Duodenal mucosa (tissue), 2 donors: ENCODE measurements around the gene PRAMEF14.
"Not testable (repeated sequence)": the region's sequence is repeated elsewhere in the genome, so short reads cannot be mapped to it uniquely, and the experiment has no call there.

ENCODE experiments used
- H3K27ac ChIP-seq: one replicate; pipeline ENCODE4 v1.7.0; 2013; ENCODE audit warnings: low read depth, low read length
- H3K27me3 ChIP-seq, 2 donors: one replicate each; pipeline ENCODE4 v1.7.0; 2013; ENCODE audit warnings: low read length in 2 of 2, control low read depth in 1 of 2; ENCODE audit not compliant: insufficient read depth in 2 of 2, control insufficient read depth in 1 of 2
- H3K36me3 ChIP-seq, 2 donors: one replicate each; pipeline ENCODE4 v1.7.0; 2013; ENCODE audit warnings: low read length in 2 of 2, control low read depth in 1 of 2; ENCODE audit not compliant: insufficient read depth in 2 of 2, control insufficient read depth in 1 of 2
- H3K4me1 ChIP-seq, 2 donors: one replicate each; pipeline ENCODE4 v1.7.0; 2013; ENCODE audit warnings: low read length in 2 of 2, control low read depth in 1 of 2; ENCODE audit not compliant: insufficient read depth in 2 of 2, control insufficient read depth in 1 of 2
- H3K4me3 ChIP-seq, 2 donors: one replicate each; pipeline ENCODE4 v1.7.0; 2013; ENCODE audit warnings: low read length in 2 of 2, low read depth in 1 of 2
- H3K9ac ChIP-seq, 2 donors: one replicate each; pipeline ENCODE4 v1.7.0; 2013; ENCODE audit warnings: low read length in 2 of 2, low read depth in 1 of 2
- H3K9me3 ChIP-seq, 2 donors: one replicate each; pipeline ENCODE4 v1.7.0; 2013; ENCODE audit warnings: low read length in 2 of 2, control low read depth in 1 of 2; ENCODE audit not compliant: control insufficient read depth in 1 of 2

PRAMEF14 gene

GRCh38 chr1:13347034-13347433 lies at the start of gene PRAMEF14:
Gene PRAMEF14 (minus strand): TSS chr1:13347134. CDS start chr1:13345314, 1,820 bp downstream.
- not testable (repeated sequence) for H3K36me3 ChIP-seq, H3K9ac ChIP-seq, H3K27ac ChIP-seq, H3K4me1 ChIP-seq, H3K27me3 ChIP-seq, H3K4me3 ChIP-seq, H3K9me3 ChIP-seq

- H3K9me3 ChIP-seq, H3K27me3 ChIP-seq, H3K4me3 ChIP-seq, H3K9ac ChIP-seq, H3K36me3 ChIP-seq, H3K4me1 ChIP-seq, H3K27ac ChIP-seq: not testable (repeated sequence)
These were observed 48.4 kb upstream of the PRAMEF14 start for GRCh38 chr1:13395311-13395710.

- H3K36me3 ChIP-seq, H3K9me3 ChIP-seq, H3K4me3 ChIP-seq, H3K27ac ChIP-seq, H3K9ac ChIP-seq, H3K4me1 ChIP-seq, H3K27me3 ChIP-seq: not testable (repeated sequence)
These were observed 47.8 kb upstream of the PRAMEF14 start for GRCh38 chr1:13394761-13395160.

- not testable (repeated sequence) for H3K9me3 ChIP-seq, H3K36me3 ChIP-seq, H3K4me1 ChIP-seq, H3K27me3 ChIP-seq, H3K27ac ChIP-seq, H3K9ac ChIP-seq, H3K4me3 ChIP-seq
These were observed 46.1 kb upstream of the PRAMEF14 start for GRCh38 chr1:13393004-13393403.

GRCh38 chr1:13389332-13389731 lies 42.4 kb upstream of the PRAMEF14 start, which contains the start of gene PRAMEF17:
Gene PRAMEF17 (plus strand): TSS chr1:13389632. CDS start chr1:13389658, 26 bp downstream.
- H3K9ac ChIP-seq, H3K4me3 ChIP-seq, H3K27ac ChIP-seq, H3K4me1 ChIP-seq, H3K27me3 ChIP-seq, H3K9me3 ChIP-seq, H3K36me3 ChIP-seq: not testable (repeated sequence)

- not testable (repeated sequence) for H3K9me3 ChIP-seq, H3K36me3 ChIP-seq, H3K9ac ChIP-seq, H3K27ac ChIP-seq, H3K4me1 ChIP-seq, H3K27me3 ChIP-seq, H3K4me3 ChIP-seq
These were observed 33.4 kb upstream of the PRAMEF14 start for GRCh38 chr1:13380380-13380779.

GRCh38 chr1:13378983-13379382 lies 32.0 kb upstream of the PRAMEF14 start:
- H3K9me3 ChIP-seq, H3K4me1 ChIP-seq, H3K27ac ChIP-seq, H3K4me3 ChIP-seq, H3K27me3 ChIP-seq, H3K36me3 ChIP-seq, H3K9ac ChIP-seq: not testable (repeated sequence)

GRCh38 chr1:13368544-13368943 lies 21.6 kb upstream of the PRAMEF14 start:
- not testable (repeated sequence) for H3K36me3 ChIP-seq, H3K9ac ChIP-seq, H3K27me3 ChIP-seq, H3K9me3 ChIP-seq, H3K4me1 ChIP-seq, H3K4me3 ChIP-seq, H3K27ac ChIP-seq

GRCh38 chr1:13366536-13366935 lies 19.6 kb upstream of the PRAMEF14 start:
- not testable (repeated sequence) for H3K27ac ChIP-seq, H3K9ac ChIP-seq, H3K4me3 ChIP-seq, H3K36me3 ChIP-seq, H3K4me1 ChIP-seq, H3K9me3 ChIP-seq, H3K27me3 ChIP-seq

- H3K4me3 ChIP-seq, H3K4me1 ChIP-seq, H3K27ac ChIP-seq, H3K9me3 ChIP-seq, H3K36me3 ChIP-seq, H3K27me3 ChIP-seq, H3K9ac ChIP-seq: not testable (repeated sequence)
These were observed 18.0 kb upstream of the PRAMEF14 start for GRCh38 chr1:13364928-13365327.

GRCh38 chr1:13362364-13362763 lies 15.4 kb upstream of the PRAMEF14 start:
- not testable (repeated sequence) for H3K9me3 ChIP-seq, H3K27me3 ChIP-seq, H3K36me3 ChIP-seq, H3K4me1 ChIP-seq, H3K9ac ChIP-seq, H3K4me3 ChIP-seq, H3K27ac ChIP-seq
